Neural cell (in vitro differentiated cells): ENCODE results near the gene MYL12A. TPM values are rescaled to one million over a fixed set of nuclear protein-coding genes. Genes with fewer than 3 reads are reported as not detected.

Experiments
- H2AFZ ChIP-seq: fragments of 200-600, 300-800 bp; sonication (generic), shearing (Covaris generic); 2 replicates; pipeline ENCODE4 v1.6.0; 2014; ENCODE audit warnings: low read depth, mild to moderate bottlenecking, antibody characterized with exemption, low read length, moderate library complexity
- H3F3A ChIP-seq: fragments of 200-600 bp; shearing (Covaris generic); 2 replicates; pipeline ENCODE4 v1.6.1; 2016; ENCODE audit warnings: mild to moderate bottlenecking, moderate library complexity, mixed read lengths, antibody characterized with exemption, low read length; ENCODE audit not compliant: insufficient read depth, poor library complexity, severe bottlenecking
- H3K27ac ChIP-seq: fragments of 200-600, 300-800 bp; sonication (generic), shearing (Covaris generic); 2 replicates; pipeline ENCODE4 v1.5.1; 2014; ENCODE audit warnings: mild to moderate bottlenecking, low read length, moderate library complexity
- H3K27me3 ChIP-seq: fragments of 300-800, 200-600 bp; sonication (generic), shearing (Covaris generic); 2 replicates; pipeline ENCODE4 v1.6.0; 2014; ENCODE audit warnings: mild to moderate bottlenecking, low read depth, low read length, moderate library complexity; ENCODE audit not compliant: insufficient read depth
- H3K36me3 ChIP-seq: fragments of 300-800, 200-600 bp; sonication (generic), shearing (Covaris generic); 2 replicates; pipeline ENCODE4 v1.5.1; 2014; ENCODE audit warnings: mild to moderate bottlenecking, antibody characterized with exemption, low read length, moderate library complexity; ENCODE audit not compliant: insufficient read depth
- H3K4me2 ChIP-seq: fragments of 300-800, 200-600 bp; sonication (generic), shearing (Covaris generic); 2 replicates; pipeline ENCODE4 v1.6.0; 2014; ENCODE audit warnings: mild to moderate bottlenecking, low read length
- H3K4me3 ChIP-seq: fragments of 300-800, 200-600 bp; sonication (generic), shearing (Covaris generic); 2 replicates; pipeline ENCODE4 v1.5.1; 2014; ENCODE audit warnings: mild to moderate bottlenecking, low read length, moderate library complexity
- H3K79me2 ChIP-seq: fragments of 200-600 bp; shearing (Covaris generic); replicated peaks from 2 replicates; pipeline ENCODE4 v1.6.0; 2014; ENCODE audit warnings: mild to moderate bottlenecking, low read length, moderate library complexity; ENCODE audit not compliant: insufficient read depth
- H3K9ac ChIP-seq: fragments of 300-800, 200-600 bp; sonication (generic), shearing (Covaris generic); 2 replicates; pipeline ENCODE4 v1.6.1; 2016; ENCODE audit warnings: mild to moderate bottlenecking, low read length, mixed read lengths
- H3K9me2 ChIP-seq: fragments of 200-600 bp; shearing (Covaris generic); 2 replicates; pipeline ENCODE4 v1.6.1; 2016; ENCODE audit warnings: mild to moderate bottlenecking, low read length, mixed read lengths; ENCODE audit not compliant: insufficient read depth
- H3K9me3 ChIP-seq: fragments of 200-600, 300-800 bp; sonication (generic), shearing (Covaris generic); 2 replicates; pipeline ENCODE4 v1.6.1; 2016; ENCODE audit warnings: mild to moderate bottlenecking, mixed run types, low read length, moderate library complexity, mixed read lengths
- H4K20me1 ChIP-seq: fragments of 200-600 bp; shearing (Covaris generic); 2 replicates; pipeline ENCODE4 v1.6.1; 2016; ENCODE audit warnings: mild to moderate bottlenecking, mixed run types; ENCODE audit not compliant: insufficient read depth
- CTCF ChIP-seq: fragments of 450-650 bp; IDR thresholded peaks from 2 replicates; pipeline ENCODE4 v1.5.1; 2014; ENCODE audit warnings: antibody characterized with exemption, mild to moderate bottlenecking, moderate library complexity; ENCODE audit not compliant: poor library complexity, severe bottlenecking
- EP300 ChIP-seq: fragments of 450-650 bp; conservative IDR thresholded peaks from 2 replicates; pipeline ENCODE4 v1.6.1; 2014; ENCODE audit warnings: antibody characterized with exemption, mild to moderate bottlenecking, moderate library complexity; ENCODE audit not compliant: poor library complexity, severe bottlenecking
- EZH2 ChIP-seq: fragments of 200-600, 300-800 bp; shearing (Covaris generic), sonication (generic); IDR thresholded peaks from 2 replicates; pipeline ENCODE4 v1.6.1; 2014; ENCODE audit warnings: antibody characterized with exemption, low read length, borderline replicate concordance, mild to moderate bottlenecking; ENCODE audit not compliant: insufficient read depth, poor library complexity, severe bottlenecking
- MXI1 ChIP-seq: fragments of 450-650 bp; conservative IDR thresholded peaks from 2 replicates; pipeline ENCODE4 v1.6.1; 2014; ENCODE audit warnings: antibody characterized with exemption, mild to moderate bottlenecking; ENCODE audit not compliant: poor library complexity, severe bottlenecking
- POLR2AphosphoS5 ChIP-seq: IDR thresholded peaks from 2 replicates; pipeline ENCODE4 v1.6.1; 2012
- RAD21 ChIP-seq: fragments of 450-650 bp; conservative IDR thresholded peaks from 2 replicates; pipeline ENCODE4 v1.6.1; 2014; ENCODE audit warnings: antibody characterized with exemption, mild to moderate bottlenecking, moderate library complexity
- REST ChIP-seq: IDR thresholded peaks from 2 replicates; pipeline ENCODE4 v1.6.1; 2012; ENCODE audit warnings: borderline replicate concordance
- SMC3 ChIP-seq: fragments of 450-650 bp; conservative IDR thresholded peaks from 2 replicates; pipeline ENCODE4 v1.6.1; 2014; ENCODE audit warnings: antibody characterized with exemption, mild to moderate bottlenecking, moderate library complexity; ENCODE audit not compliant: poor library complexity
- TAF1 ChIP-seq: IDR thresholded peaks from 2 replicates; pipeline ENCODE4 v1.6.1; 2012; ENCODE audit warnings: low read depth
- polyA plus RNA-seq: library from polyadenylated mRNA; depleted of rRNA; stranded (reverse); fragments of >200 nt; gene quantifications from 2 replicates; pipeline ENCODE4 v1.2.3, GENCODE V29; 2014

MYL12A gene
- polyA plus RNA-seq, 1 donor from 2014 or later, result 62.7 TPM

GRCh38 chr18:3213300-3214059 is 34.1 kb upstream of the MYL12A start:
- Histone ChIP-seq H3K4me2 (no peak overlapping the region), H3K9ac (no peak overlapping the region), H3K79me2 (no peaks in the 10 kb centered on the region), H3K36me3 (no peaks in the 10 kb centered on the region), H3F3A (no peaks in the 10 kb centered on the region), H3K27me3 (no peaks in the 10 kb centered on the region), H2AFZ (no peak overlapping the region), H3K4me3 (no peak overlapping the region), H4K20me1 (no peaks in the 10 kb centered on the region), H3K27ac (no peak overlapping the region), H3K9me2 (no peaks in the 10 kb centered on the region), H3K9me3 (no peaks in the 10 kb centered on the region)
- TF ChIP-seq TAF1 (no peak), SMC3 (no peak), POLR2AphosphoS5 (no peak), EZH2 (no peak), EP300 (no peak), REST (no peak), CTCF (no peak), MXI1 (no peak), RAD21 (no peak)

GRCh38 chr18:3214855-3215637 is 32.6 kb upstream of the MYL12A start:
- Histone ChIP-seq H3K9me3 (no peaks in the 10 kb centered on the region), H3K4me2 (no peak overlapping the region), H2AFZ (no peak overlapping the region), H3K9ac (no peak overlapping the region), H3K27ac (no peak overlapping the region), H4K20me1 (no peaks in the 10 kb centered on the region), H3K9me2 (no peaks in the 10 kb centered on the region), H3K36me3 (no peaks in the 10 kb centered on the region), H3K4me3 (no peak overlapping the region), H3F3A (no peaks in the 10 kb centered on the region), H3K27me3 (no peaks in the 10 kb centered on the region), H3K79me2 (no peaks in the 10 kb centered on the region)
- no peak for TF ChIP-seq EP300
